Stomach (tissue), 4 donors: Measurements from ENCODE around the gene MYOD1.

Source experiments
- EP300 ChIP-seq: sonication (generic); formaldehyde crosslinking; IDR thresholded peaks from one replicate; pipeline ENCODE4 v1.6.1; 2017; ENCODE audit warnings: antibody characterized with exemption
- POLR2A ChIP-seq, 4 donors: fragments of 450-650 bp; IDR thresholded peaks; one replicate each; pipeline ENCODE4 v1.6.1; 2016; ENCODE audit warnings: antibody characterized with exemption in 4 of 4, control low read depth in 2 of 4, mild to moderate bottlenecking in 1 of 4, moderate library complexity in 1 of 4
- TF ChIP-seq, protein P1 (sequence below), 7 experiments: fragments of 450-650 bp in 4 of 7; fragments of 200-600 bp in 3 of 7; sonication (generic) in 3 of 7; IDR thresholded peaks; one replicate each; pipeline ENCODE4 v1.5.1; 2016 to 2019; ENCODE audit warnings: antibody characterized with exemption in 7 of 7, control low read depth in 2 of 7, mild to moderate bottlenecking in 1 of 7

DNA sequence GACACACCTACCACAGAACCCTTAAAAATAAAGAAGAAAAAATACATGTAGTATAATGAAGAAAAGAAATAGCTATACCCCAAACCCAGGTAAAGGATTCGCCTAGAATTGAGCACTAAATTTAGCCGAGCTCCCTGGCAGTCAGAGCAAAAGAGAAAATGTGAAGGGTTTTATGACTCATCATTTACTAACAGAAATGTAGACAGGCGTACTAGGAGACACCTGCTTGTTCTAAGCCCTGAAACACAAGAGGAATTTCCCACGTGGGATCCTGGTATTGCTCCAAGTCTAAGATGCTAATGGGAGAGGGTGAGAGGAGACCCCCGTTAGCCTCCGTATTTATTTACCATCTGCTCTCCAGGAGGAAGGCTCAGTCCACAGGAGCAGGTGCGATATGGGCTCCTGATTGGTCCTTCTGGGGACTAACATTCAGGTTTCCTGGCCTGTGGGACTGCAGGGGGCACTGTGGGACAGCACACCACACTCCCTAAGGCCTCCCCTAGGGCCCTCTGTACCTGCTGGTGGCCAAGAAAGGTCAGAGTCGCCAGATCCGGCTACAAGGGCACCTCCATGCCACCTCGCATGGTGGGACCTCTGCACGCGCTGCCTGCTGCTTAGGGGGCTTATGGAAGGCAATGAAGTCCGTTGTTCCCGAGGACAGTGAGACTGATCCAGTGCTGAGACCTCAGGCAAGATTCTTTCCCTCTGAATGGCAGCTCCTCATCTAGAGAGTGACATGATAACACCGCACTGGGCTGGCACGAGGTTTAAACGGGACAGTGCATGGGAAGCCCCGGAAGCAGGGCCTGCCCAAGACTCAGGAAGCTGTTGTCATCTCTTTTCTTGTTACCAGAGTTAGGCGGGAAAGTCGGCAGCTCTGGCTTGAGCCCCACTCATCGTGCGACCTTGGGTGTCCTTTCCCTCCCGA lies 41.0 kb downstream of the MYOD1 start:
- TF ChIP-seq, protein P1, sequence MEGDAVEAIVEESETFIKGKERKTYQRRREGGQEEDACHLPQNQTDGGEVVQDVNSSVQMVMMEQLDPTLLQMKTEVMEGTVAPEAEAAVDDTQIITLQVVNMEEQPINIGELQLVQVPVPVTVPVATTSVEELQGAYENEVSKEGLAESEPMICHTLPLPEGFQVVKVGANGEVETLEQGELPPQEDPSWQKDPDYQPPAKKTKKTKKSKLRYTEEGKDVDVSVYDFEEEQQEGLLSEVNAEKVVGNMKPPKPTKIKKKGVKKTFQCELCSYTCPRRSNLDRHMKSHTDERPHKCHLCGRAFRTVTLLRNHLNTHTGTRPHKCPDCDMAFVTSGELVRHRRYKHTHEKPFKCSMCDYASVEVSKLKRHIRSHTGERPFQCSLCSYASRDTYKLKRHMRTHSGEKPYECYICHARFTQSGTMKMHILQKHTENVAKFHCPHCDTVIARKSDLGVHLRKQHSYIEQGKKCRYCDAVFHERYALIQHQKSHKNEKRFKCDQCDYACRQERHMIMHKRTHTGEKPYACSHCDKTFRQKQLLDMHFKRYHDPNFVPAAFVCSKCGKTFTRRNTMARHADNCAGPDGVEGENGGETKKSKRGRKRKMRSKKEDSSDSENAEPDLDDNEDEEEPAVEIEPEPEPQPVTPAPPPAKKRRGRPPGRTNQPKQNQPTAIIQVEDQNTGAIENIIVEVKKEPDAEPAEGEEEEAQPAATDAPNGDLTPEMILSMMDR (IDR thresholded peaks at IDR 0.05): peak in 4 of 7 experiments; percentile 40 to 62 (median 46)
- TF ChIP-seq POLR2A (IDR thresholded peaks at IDR 0.05) (no peak), EP300 (no peak)
